ENCODE results near the gene MMP1.

- no peak for TF ChIP-seq POLR2A (IDR thresholded peaks at IDR 0.05)
- TF ChIP-seq, protein P1, sequence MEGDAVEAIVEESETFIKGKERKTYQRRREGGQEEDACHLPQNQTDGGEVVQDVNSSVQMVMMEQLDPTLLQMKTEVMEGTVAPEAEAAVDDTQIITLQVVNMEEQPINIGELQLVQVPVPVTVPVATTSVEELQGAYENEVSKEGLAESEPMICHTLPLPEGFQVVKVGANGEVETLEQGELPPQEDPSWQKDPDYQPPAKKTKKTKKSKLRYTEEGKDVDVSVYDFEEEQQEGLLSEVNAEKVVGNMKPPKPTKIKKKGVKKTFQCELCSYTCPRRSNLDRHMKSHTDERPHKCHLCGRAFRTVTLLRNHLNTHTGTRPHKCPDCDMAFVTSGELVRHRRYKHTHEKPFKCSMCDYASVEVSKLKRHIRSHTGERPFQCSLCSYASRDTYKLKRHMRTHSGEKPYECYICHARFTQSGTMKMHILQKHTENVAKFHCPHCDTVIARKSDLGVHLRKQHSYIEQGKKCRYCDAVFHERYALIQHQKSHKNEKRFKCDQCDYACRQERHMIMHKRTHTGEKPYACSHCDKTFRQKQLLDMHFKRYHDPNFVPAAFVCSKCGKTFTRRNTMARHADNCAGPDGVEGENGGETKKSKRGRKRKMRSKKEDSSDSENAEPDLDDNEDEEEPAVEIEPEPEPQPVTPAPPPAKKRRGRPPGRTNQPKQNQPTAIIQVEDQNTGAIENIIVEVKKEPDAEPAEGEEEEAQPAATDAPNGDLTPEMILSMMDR (IDR thresholded peaks at IDR 0.05): no peak
- TF ChIP-seq POLR2AphosphoS5 (IDR thresholded peaks at IDR 0.05): no peak
Observed at GRCh38 chr11:102771351-102771750, 26.6 kb downstream of the MMP1 start.

All from breast epithelium (tissue), 3 donors.